ENCODE data around the gene YIPF7.

GRCh38 chr4:44671636-44672035, 20.2 kb upstream of the YIPF7 start:
- TF ChIP-seq POLR2A (IDR thresholded peaks at IDR 0.05): no peak
- TF ChIP-seq CTCF (IDR thresholded peaks at IDR 0.05): no peak
